K562 (cell line): Measurements from ENCODE around the gene RABGAP1L. TPM values are rescaled to one million over a fixed set of nuclear protein-coding genes. Genes with fewer than 3 reads are reported as not detected.

Experiments used
- ATAC-seq: fragments of 200-7000 bp; cut with Tn5 transposase; 3 replicates; pipeline ENCODE4 v1.9.1; 2020; ENCODE audit warnings: moderate library complexity
- BruUV-seq: library from RNA; stranded (reverse); fragments of 400-500 nt; replicated peaks from 2 replicates; lab custom pipeline; 2021; lab: Mats Ljungman, UMichigan
- CTCF ChIA-PET: fragments of 300-600 bp; formaldehyde crosslinking; extraction: SDS; loops from one replicate; lab custom pipeline; 2021; ENCODE audit warnings: low intra/inter-chr PET ratio; lab: Yijun Ruan, JAX
- POLR2A ChIA-PET: fragments of 300-600, 350-650 bp; sonication (Branson Sonifier 250); formaldehyde crosslinking; extraction: SDS; loops from one replicate; lab custom pipeline; 2021; ENCODE audit warnings: antibody characterized with exemption, inconsistent platforms; lab: Yijun Ruan, JAX
- DNase-seq, 4 experiments: peaks; one replicate each; pipeline versions ENCODE4 v3.0.0 to v3.0.0-alpha.2; 2011 to 2018; ENCODE audit warnings: low spot score in 3 of 4, mixed read lengths in 3 of 4; ENCODE audit errors: extremely low read depth in 1 of 4
- FAIRE-seq: peaks from 2 replicates; lab custom pipeline; 2011; peaks lifted over from hg19 to GRCh38; lab: Jason Lieb, UNC
- H2AFZ ChIP-seq: 2 replicates; pipeline ENCODE4 v1.6.0; 2011; ENCODE audit warnings: low read depth, low read length, control low read depth, inconsistent platforms
- H3K27ac ChIP-seq: fragments of 200-600 bp; 3 replicates; pipeline ENCODE4 v1.8.0; 2011; ENCODE audit warnings: low read depth, mild to moderate bottlenecking, control low read depth, inconsistent platforms, low read length, moderate library complexity, mixed read lengths; ENCODE audit errors: extremely low read depth
- H3K27me3 ChIP-seq, 2 experiments: fragments of 300-600 bp in 1 of 2; 2 replicates in 1 of 2; 3 replicates in 1 of 2; pipeline versions ENCODE4 v1.6.0 to v1.8.0; 2011; ENCODE audit warnings: inconsistent platforms in 2 of 2, low read length in 2 of 2, mild to moderate bottlenecking in 1 of 2, mixed read lengths in 1 of 2, moderate library complexity in 1 of 2; ENCODE audit not compliant: control insufficient read depth in 2 of 2, insufficient read depth in 2 of 2
- H3K36me3 ChIP-seq: fragments of 300-600 bp; 3 replicates; pipeline ENCODE4 v1.8.0; 2011; ENCODE audit warnings: mild to moderate bottlenecking, low read length, inconsistent platforms; ENCODE audit not compliant: control insufficient read depth, insufficient read depth
- H3K4me1 ChIP-seq, 2 experiments: fragments of 200-600 bp in 1 of 2; replicated peaks in 1 of 2; 2 replicates in 1 of 2; 3 replicates in 1 of 2; pipeline versions ENCODE4 v1.5.1 to v1.8.0; 2011; ENCODE audit warnings: inconsistent platforms in 2 of 2, low read length in 2 of 2, mild to moderate bottlenecking in 1 of 2, mixed read lengths in 1 of 2, moderate library complexity in 1 of 2; ENCODE audit not compliant: control insufficient read depth in 2 of 2, insufficient read depth in 2 of 2
- H3K4me2 ChIP-seq: 2 replicates; pipeline ENCODE4 v1.6.1; 2011; ENCODE audit warnings: low read length, control low read depth, inconsistent platforms, mixed read lengths; ENCODE audit not compliant: insufficient read depth
- H3K4me3 ChIP-seq: fragments of 200-600 bp; sonication (generic), shearing (Covaris generic); 2 replicates; pipeline ENCODE4 v1.5.1; 2016; ENCODE audit warnings: control low read depth, inconsistent platforms
- H3K79me2 ChIP-seq: fragments of 200-600 bp; 3 replicates; pipeline ENCODE4 v1.8.0; 2011; ENCODE audit warnings: low read length, inconsistent platforms; ENCODE audit not compliant: control insufficient read depth, insufficient read depth
- H3K9ac ChIP-seq, 2 experiments: 2 replicates each; pipeline versions ENCODE4 v1.6.0 to v1.6.1; 2011; ENCODE audit warnings: low read depth in 2 of 2, low read length in 2 of 2, control low read depth in 1 of 2, inconsistent platforms in 1 of 2, mild to moderate bottlenecking in 1 of 2, mixed read lengths in 1 of 2; ENCODE audit not compliant: insufficient read depth in 1 of 2
- H3K9me1 ChIP-seq: one replicate; pipeline ENCODE4 v1.6.0; 2011; ENCODE audit warnings: inconsistent platforms, mild to moderate bottlenecking, low read length, moderate library complexity; ENCODE audit not compliant: control insufficient read depth, insufficient read depth
- H3K9me3 ChIP-seq: replicated peaks from 2 replicates; pipeline ENCODE4 v1.5.1; 2011; ENCODE audit warnings: low read depth, low read length, inconsistent platforms; ENCODE audit not compliant: control insufficient read depth, insufficient read depth
- H4K20me1 ChIP-seq: replicated peaks from 2 replicates; pipeline ENCODE4 v1.6.1; 2011; ENCODE audit warnings: low read length, inconsistent platforms, mixed read lengths; ENCODE audit not compliant: control insufficient read depth, insufficient read depth
- BRCA1 ChIP-seq, 2 experiments: fragments of 450-650 bp in 1 of 2; sonication (generic) in 1 of 2; formaldehyde crosslinking in 1 of 2; IDR thresholded peaks; 2 replicates each; pipeline versions ENCODE4 v1.5.0 to v1.6.1; 2017 to 2020; ENCODE audit warnings: mild to moderate bottlenecking in 1 of 2, missing genetic modification reagents in 1 of 2
- CBX1 ChIP-seq: sonication (generic); IDR thresholded peaks from 2 replicates; pipeline ENCODE4 v1.6.1; 2016; ENCODE audit warnings: antibody characterized with exemption, low read depth, mild to moderate bottlenecking
- CBX5 ChIP-seq: IDR thresholded peaks from 2 replicates; pipeline ENCODE4 v1.6.1; 2014; ENCODE audit warnings: low read depth, borderline replicate concordance
- DIDO1 ChIP-seq: fragments of 450-650 bp; IDR thresholded peaks from 2 replicates; pipeline ENCODE4 v1.6.1; 2016; ENCODE audit warnings: low read depth, missing biosample characterization, missing genetic modification characterization
- HDAC3 ChIP-seq: fragments of 450-650 bp; IDR thresholded peaks from 2 replicates; pipeline ENCODE4 v1.6.1; 2018; ENCODE audit warnings: borderline replicate concordance, mild to moderate bottlenecking, moderate library complexity; ENCODE audit not compliant: partially characterized antibody
- MCM7 ChIP-seq, 2 experiments: fragments of 450-650 bp; IDR thresholded peaks; 2 replicates each; pipeline ENCODE4 v1.6.1; 2016 to 2018
- NR4A1 ChIP-seq, 2 experiments: fragments of 250-450 bp in 1 of 2; fragments of 450-650 bp in 1 of 2; sonication (Bioruptor Pico) in 1 of 2; IDR thresholded peaks; 2 replicates each; pipeline versions ENCODE4 v1.4.0 to v1.6.1; 2016 to 2020; ENCODE audit warnings: mild to moderate bottlenecking in 2 of 2, missing compliant biosample characterization in 1 of 2, missing genetic modification characterization in 1 of 2, moderate library complexity in 1 of 2
- RBM39 ChIP-seq: fragments of 200-400 bp; formaldehyde crosslinking; optimal IDR thresholded peaks from 2 replicates; pipeline ENCODE3; 2018; ENCODE audit warnings: low read depth, low read length
- SAFB2 ChIP-seq: fragments of 200-400 bp; formaldehyde crosslinking; IDR thresholded peaks from 2 replicates; pipeline ENCODE4 v1.6.1; 2018; ENCODE audit warnings: borderline replicate concordance, low read length, low read depth, moderate library complexity; ENCODE audit not compliant: severe bottlenecking
- SMAD3 ChIP-seq: fragments of 450-650 bp; formaldehyde crosslinking; conservative IDR thresholded peaks from 2 replicates; pipeline ENCODE4 v1.4.0; 2020; ENCODE audit warnings: mild to moderate bottlenecking
- SUPT5H ChIP-seq: fragments of 450-650 bp; IDR thresholded peaks from 2 replicates; pipeline ENCODE4 v1.6.1; 2016
- ZNF707 ChIP-seq: fragments of 250-450 bp; sonication (Bioruptor Pico); conservative IDR thresholded peaks from 2 replicates; pipeline ENCODE4 v1.8.0; 2022; ENCODE audit warnings: inconsistent platforms, mild to moderate bottlenecking, moderate library complexity
- WGBS: fragments of 100-300 bp; shearing (Covaris generic); methylation state at CpG from one replicate; pipeline ENCODE4 v1.1.6; 2016; ENCODE audit warnings: low coverage, mixed read lengths; ENCODE audit not compliant: insufficient coverage; ENCODE audit errors: missing lambda C conversion rate; 5-methylcytosine and 5-hydroxymethylcytosine counted together
- in situ Hi-C: fragments of 300-500 bp; cut with MboI; formaldehyde crosslinking; loops from 4 replicates; pipeline ENCODE4 v1.15.0; 2018; ENCODE audit warnings: inconsistent platforms, mixed read lengths
- intact Hi-C: fragments of 100-400 bp; cut with micrococcal nuclease; formaldehyde crosslinking; loops from 2 replicates; pipeline ENCODE4 v1.14.2; 2022
- polyA plus RNA-seq, 8 experiments: library from polyadenylated mRNA; depleted of rRNA in 4 of 8; stranded (reverse) in 5 of 8; unstranded in 3 of 8; fragments of >200 nt; fragmentation: Nextera tagmentation in 2 of 8; fragmentation: Illumina TruSeq in 1 of 8; extraction: Ambion mirVana in 2 of 8; extraction: Trizol in 1 of 8; gene quantifications; 2 replicates each; pipeline versions ENCODE4 v1.2.1 to v1.2.3, GENCODE V29; 2011 to 2014; ENCODE audit warnings: inconsistent platforms in 1 of 8, missing spikeins in 1 of 8
- total RNA-seq, 7 experiments: library from RNA; depleted of rRNA in 6 of 7; stranded (reverse); fragments of >200 nt in 6 of 7; fragmentation: Illumina TruSeq in 2 of 7; extraction: Trizol in 2 of 7; gene quantifications; 2 replicates each; pipeline versions ENCODE4 v1.2.1 to v1.2.3, GENCODE V29; 2011 to 2021; ENCODE audit warnings: low replicate concordance in 1 of 7

RABGAP1L gene
- total and polyA plus RNA-seq, 9 of the 15 experiments (the other 6 are each of a cell fraction or from before 2014, with no cell fraction given): 16.5 to 44.9 (median 26.7) TPM

DNA sequence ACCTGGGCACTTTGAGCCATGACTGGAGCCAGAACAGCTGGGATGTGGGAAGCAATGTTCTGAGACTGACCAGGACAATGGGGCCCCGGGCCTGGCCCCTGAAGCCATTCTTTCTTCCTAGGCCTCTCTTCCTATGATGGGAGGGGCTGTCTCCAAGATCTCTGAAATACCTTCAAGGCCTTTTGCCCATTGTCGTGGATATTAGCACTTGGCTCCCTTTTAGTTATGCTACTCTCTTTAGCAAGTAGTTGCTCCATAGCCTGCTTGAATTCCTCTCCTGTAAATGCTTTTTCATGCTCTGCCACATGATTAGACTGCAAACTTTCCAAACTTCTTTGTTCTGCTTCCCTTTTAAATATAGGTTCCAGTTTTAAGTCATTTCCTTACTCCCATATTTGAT, 577.5 kb downstream of the RABGAP1L start:
- H3K9ac ChIP-seq: no peak overlapping the region
- H3K4me1 ChIP-seq: no peaks in the 10 kb centered on the region
- ChIA-PET CTCF (no interaction called here), POLR2A (interaction anchor here (1.2 to 1.4 kb wide), 2 partner anchors 9 to 11 kb away, joined by 3 to 5 read pairs; no protein-coding TSS in a partner anchor)
- in situ Hi-C loops (loop anchor here (5.0 to 25.0 kb wide), 3 partner anchors 475 to 925 kb away; partner anchors contain the start of genes CENPL and DARS2), intact Hi-C loops (no loop called here)
- TF ChIP-seq MCM7 (IDR thresholded peaks at IDR 0.05) (no peak), DIDO1 (no peak), SAFB2 (no peak), BRCA1 (IDR thresholded peaks at IDR 0.05) (no peak), BRCA1 (CRISPR knock-in tag; IDR thresholded peaks at IDR 0.05) (no peak), NR4A1 (CRISPR knock-in tag; IDR thresholded peaks at IDR 0.05) (no peak), NR4A1 (tag; IDR thresholded peaks at IDR 0.05) (no peak), SMAD3 (CRISPR knock-in tag) (no peak), RBM39 (no peak), CBX1 (no peak), ZNF707 (CRISPR knock-in tag) (no peak), CBX5 (no peak), SUPT5H (no peak), HDAC3 (no peak)
- H3K9me1 ChIP-seq: no peaks in the 10 kb centered on the region
- H2AFZ ChIP-seq: no peak overlapping the region
- H4K20me1 ChIP-seq: no peaks in the 10 kb centered on the region
- no peaks in the 10 kb centered on the region for H3K27me3 ChIP-seq
- H3K4me3 ChIP-seq: no peak overlapping the region
- BruUV-seq: no TSS peak
- no peaks in the 10 kb centered on the region for H3K9me3 ChIP-seq
- H3K36me3 ChIP-seq: no peaks in the 10 kb centered on the region
- no peak for FAIRE-seq
- ATAC-seq: no peak
- 15% methylated on average over 2 of the region's 2 CpGs for WGBS
- H3K79me2 ChIP-seq: no peaks in the 10 kb centered on the region
- H3K27ac ChIP-seq: no peak overlapping the region
- DNase-seq: no peak
- H3K4me2 ChIP-seq: no peak overlapping the region
